Globus pallidus (tissue), 1 donor: Measurements from ENCODE around the gene TPTE.
"Not testable (repeated sequence)": the region's sequence is repeated elsewhere in the genome, so short reads cannot be mapped to it uniquely, and the experiment has no call there.

Source experiments
- DNase-seq: peaks from one replicate; pipeline ENCODE4 v3.0.0-alpha.2; 2015; ENCODE audit warnings: low spot score

Gene TPTE

GRCh38 chr21:10617133-10617752 lies 95.9 kb downstream of the TPTE start:
- not testable (repeated sequence) for DNase-seq

- DNase-seq, result no peak
Measured at GRCh38 chr21:10627316-10627863, 106.0 kb downstream of the TPTE start.

DNA sequence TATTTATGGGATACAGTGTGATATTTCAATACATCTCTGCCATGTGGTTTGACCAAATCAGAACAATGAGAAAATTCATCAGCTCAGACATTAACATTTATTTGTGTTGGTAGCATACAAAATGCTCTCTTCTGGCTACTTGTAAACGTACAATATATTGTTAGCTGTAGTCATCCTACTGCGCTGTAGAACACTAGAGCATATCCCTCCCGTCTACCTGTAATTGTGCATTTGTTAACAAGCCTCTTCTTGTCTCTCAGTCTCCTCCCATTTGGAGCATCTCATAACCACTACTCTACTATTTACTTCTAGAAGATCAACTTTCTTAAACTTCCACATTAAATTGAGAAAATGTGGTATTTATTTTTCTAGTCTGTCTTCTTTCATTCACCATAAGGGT lies 107.9 kb downstream of the TPTE start:
- DNase-seq, result not testable (repeated sequence)

GRCh38 chr21:10630829-10631228 lies 109.4 kb downstream of the TPTE start:
- DNase-seq, result not testable (repeated sequence)

DNA sequence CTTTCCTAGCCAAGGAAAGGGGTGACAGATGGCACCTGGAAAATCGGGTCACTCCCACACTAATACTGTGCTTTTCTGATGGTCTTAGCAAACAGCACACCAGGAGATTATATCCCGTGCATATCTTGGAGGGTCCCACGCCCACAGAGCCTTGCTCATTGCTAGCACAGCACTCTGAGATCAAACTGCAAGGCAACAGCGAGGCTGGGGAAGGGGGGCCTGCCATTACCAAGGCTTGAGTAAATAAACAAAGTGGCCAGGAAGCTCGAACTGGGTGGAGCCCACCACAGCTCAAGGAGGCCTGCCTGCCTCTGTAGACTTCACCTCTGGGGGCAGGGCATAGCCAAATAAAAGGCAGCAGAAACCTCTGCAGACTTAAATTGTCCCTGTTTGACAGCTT lies 109.9 kb downstream of the TPTE start:
- not testable (repeated sequence) for DNase-seq

DNA sequence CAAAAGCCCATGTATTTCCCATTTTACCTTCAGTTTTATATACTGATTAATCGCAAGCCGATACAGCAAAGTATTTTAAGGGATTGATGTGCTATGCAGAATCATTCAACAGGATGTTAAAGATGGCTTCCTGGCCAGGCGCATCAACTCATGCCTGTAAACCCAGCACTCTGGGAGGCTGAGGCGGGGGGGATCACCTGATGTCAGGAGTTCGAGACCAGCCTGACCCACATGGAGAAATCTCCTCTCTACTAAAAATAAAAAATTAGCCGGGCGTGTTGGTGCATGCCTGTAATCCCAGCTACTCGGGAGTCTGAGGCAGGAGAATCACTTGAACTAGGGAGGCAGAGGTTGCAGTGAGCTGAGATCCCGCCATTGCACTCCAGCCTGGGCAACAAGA lies 116.8 kb downstream of the TPTE start:
- DNase-seq, result not testable (repeated sequence)

DNA sequence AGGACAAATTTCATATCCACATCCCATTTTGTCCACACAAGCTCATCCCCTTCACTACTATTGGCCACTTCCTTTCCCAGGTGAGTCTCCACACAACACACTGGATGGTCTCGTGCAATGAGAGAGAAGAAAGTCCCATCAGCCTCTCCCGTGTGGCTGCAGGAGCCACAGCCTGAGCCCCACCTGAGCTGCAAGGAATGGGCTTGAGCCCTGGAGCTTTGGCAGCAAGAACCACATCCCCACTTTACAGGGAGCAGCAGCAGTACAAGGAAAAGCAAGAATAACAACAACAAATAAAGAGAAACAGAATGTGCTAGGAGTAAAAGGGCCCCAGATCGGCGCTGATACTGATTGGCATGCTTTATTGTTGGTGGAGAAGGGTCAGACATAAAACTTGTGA lies 117.7 kb downstream of the TPTE start:
- DNase-seq, result no peak

GRCh38 chr21:10639746-10640145 lies 118.4 kb downstream of the TPTE start:
- not testable (repeated sequence) for DNase-seq

DNA sequence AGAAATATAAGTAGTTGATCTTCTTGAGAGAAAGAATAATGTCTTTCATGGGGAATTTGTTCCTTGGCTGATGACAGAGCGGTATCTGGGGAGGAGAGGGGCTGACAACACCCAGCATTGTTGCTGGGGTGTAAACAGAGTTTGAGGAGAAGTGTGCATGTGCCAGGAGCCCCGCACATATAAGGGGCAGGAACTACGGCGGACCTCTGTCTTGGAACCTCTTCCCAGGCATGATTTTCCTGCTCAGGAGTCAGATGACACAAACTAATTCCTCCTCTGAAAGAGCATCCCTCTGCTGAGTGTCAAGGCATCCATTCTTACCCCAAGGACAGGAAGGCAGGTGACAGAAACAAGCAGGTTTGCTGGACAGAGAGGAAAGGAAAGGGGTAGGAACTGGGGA lies 119.1 kb downstream of the TPTE start:
- DNase-seq, result no peak

GRCh38 chr21:10641107-10641506 lies 119.7 kb downstream of the TPTE start:
- no peak for DNase-seq

GRCh38 chr21:10645667-10646066 lies 124.3 kb downstream of the TPTE start:
- DNase-seq, result not testable (repeated sequence)

DNA sequence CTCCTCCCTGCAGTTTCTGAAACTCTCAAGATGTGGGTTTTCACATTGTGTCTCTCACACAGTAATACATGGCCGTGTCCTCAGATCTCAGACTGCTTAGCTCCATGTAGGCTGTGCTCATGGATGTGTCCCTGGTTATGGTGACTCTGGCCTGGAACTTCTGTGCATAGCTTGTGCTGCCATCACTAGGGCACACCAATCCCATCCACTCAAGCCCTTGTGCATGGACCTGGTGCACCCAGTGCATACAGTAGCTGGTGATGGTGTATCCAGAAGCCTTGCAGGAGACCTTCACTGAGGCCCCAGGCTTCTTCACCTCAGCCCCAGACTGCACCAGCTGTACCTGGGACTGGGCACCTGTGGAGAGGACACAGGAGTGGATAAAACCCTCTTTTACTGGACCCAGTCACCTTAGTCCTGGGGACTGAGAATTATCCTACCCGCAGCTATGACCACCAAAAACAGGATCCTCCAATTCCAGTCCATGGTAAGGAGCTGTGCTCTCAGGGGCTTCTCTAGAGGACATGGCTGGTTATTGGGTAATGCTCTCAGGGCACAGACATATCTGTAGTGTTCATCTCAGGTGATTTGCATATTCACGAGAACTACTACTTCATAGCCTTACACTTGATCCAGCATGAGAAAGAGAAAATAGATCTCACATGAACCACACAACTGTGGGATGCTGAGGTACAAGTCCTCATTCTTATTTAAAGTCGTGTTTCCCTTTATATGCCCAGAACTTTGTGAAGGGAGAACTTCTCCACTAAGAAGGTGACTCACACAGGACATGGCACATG lies 128.2 kb downstream of the TPTE start:
- not testable (repeated sequence) for DNase-seq

DNA sequence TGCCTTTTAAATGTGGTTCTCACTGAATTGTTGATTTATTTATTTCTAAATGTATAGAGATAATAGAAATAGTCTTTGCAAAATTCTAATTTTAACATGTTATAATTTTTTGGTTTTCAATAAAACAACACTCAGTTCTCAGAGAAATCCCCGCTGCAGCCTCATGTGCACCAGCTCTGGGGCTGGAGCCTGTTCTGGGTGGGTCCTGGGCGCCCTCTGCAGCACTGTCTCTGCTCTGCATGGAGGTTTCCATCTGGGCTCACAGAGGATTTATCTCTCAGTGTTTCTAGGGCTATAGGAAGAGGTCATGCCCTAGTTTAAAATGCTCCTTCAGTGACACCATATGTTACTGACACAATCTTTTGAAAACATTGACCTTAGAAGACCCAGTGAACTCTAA lies 128.9 kb downstream of the TPTE start:
- not testable (repeated sequence) for DNase-seq
